HCT116 (cell line): ENCODE measurements around the gene SEPTIN6. TPM values are rescaled to one million over a fixed set of nuclear protein-coding genes. Genes with fewer than 3 reads are reported as not detected.

ENCODE experiments used
- ATAC-seq: fragments of 200-7000 bp; cut with Tn5 transposase; 2 replicates; pipeline ENCODE4 v1.9.1; 2020; ENCODE audit warnings: mild to moderate bottlenecking, moderate library complexity
- BruUV-seq: library from RNA; stranded (reverse); fragments of 400-500 nt; replicated peaks from 2 replicates; lab custom pipeline; 2021; lab: Mats Ljungman, UMichigan
- CTCF ChIA-PET: fragments of 300-600 bp; sonication (Branson Sonifier 250); formaldehyde crosslinking; loops from one replicate; lab custom pipeline; 2021; ENCODE audit warnings: antibody characterized with exemption; lab: Charles Lee
- POLR2A ChIA-PET: fragments of 300-600, 350-600 bp; sonication (Branson Sonifier 250); formaldehyde crosslinking; loops from one replicate; lab custom pipeline; 2021; ENCODE audit warnings: antibody characterized with exemption; lab: Charles Lee
- RAD21 ChIA-PET, 2 experiments: fragments of 300-600 bp; sonication (Branson Sonifier 250); formaldehyde crosslinking; loops; one replicate each; lab custom pipeline; 2023; ENCODE audit warnings: low total read pairs in 2 of 2; ENCODE audit not compliant: uncharacterized antibody in 2 of 2, unreplicated experiment in 2 of 2, low non-redundant PET in 1 of 2; lab: Charles Lee
- DNase-seq: peaks from one replicate; pipeline ENCODE4 v3.0.0-alpha.2; 2010; ENCODE audit warnings: low read depth, low spot score
- H2AFZ ChIP-seq: fragments of 200-600 bp; shearing (Covaris generic), sonication (generic); 2 replicates; pipeline ENCODE4 v1.6.1; 2017; ENCODE audit warnings: low read depth, mixed run types, mixed read lengths, antibody characterized with exemption, low read length; ENCODE audit not compliant: poor library complexity, severe bottlenecking
- H3K27ac ChIP-seq: 2 replicates; pipeline ENCODE4 v1.5.1; 2012; ENCODE audit warnings: low read depth, low read length
- H3K27me3 ChIP-seq: fragments of 200-600 bp; sonication (generic); 2 replicates; pipeline ENCODE4 v1.6.1; 2016; ENCODE audit warnings: mixed run types, low read length, mixed read lengths; ENCODE audit not compliant: insufficient read depth
- H3K36me3 ChIP-seq, 2 experiments: fragments of 200-500 bp in 1 of 2; fragments of 200-600 bp in 1 of 2; sonication (Bioruptor generic) in 1 of 2; sonication (generic) in 1 of 2; 2 replicates each; pipeline versions ENCODE4 v1.5.1 to v1.6.1; 2014 to 2016; ENCODE audit warnings: low read length in 2 of 2, inconsistent platforms in 1 of 2, mixed read lengths in 1 of 2, mixed run types in 1 of 2; ENCODE audit not compliant: insufficient read depth in 2 of 2, control insufficient read depth in 1 of 2
- H3K4me1 ChIP-seq, 2 experiments: fragments of 200-600 bp in 1 of 2; sonication (generic) in 1 of 2; 2 replicates each; pipeline versions ENCODE4 v1.5.1 to v1.6.1; 2012 to 2017; ENCODE audit warnings: low read length in 2 of 2, inconsistent platforms in 1 of 2, mild to moderate bottlenecking in 1 of 2, mixed read lengths in 1 of 2, mixed run types in 1 of 2, moderate library complexity in 1 of 2; ENCODE audit not compliant: insufficient read depth in 2 of 2, control insufficient read depth in 1 of 2
- H3K4me2 ChIP-seq: fragments of 200-600 bp; sonication (generic); 2 replicates; pipeline ENCODE4 v1.6.1; 2017; ENCODE audit warnings: mixed run types, low read length, mixed read lengths
- H3K4me3 ChIP-seq, 2 experiments: fragments of 200-600 bp in 1 of 2; sonication (generic) in 1 of 2; replicated peaks in 1 of 2; 2 replicates each; pipeline ENCODE4 v1.5.1; 2011 to 2016; ENCODE audit warnings: low read length in 2 of 2, control low read depth in 1 of 2, low read depth in 1 of 2, mild to moderate bottlenecking in 1 of 2, mixed read lengths in 1 of 2, mixed run types in 1 of 2
- H3K79me2 ChIP-seq: fragments of 200-600 bp; sonication (generic); 2 replicates; pipeline ENCODE4 v1.6.1; 2017; ENCODE audit warnings: mild to moderate bottlenecking, mixed run types, low read length, moderate library complexity, mixed read lengths; ENCODE audit not compliant: insufficient read depth
- H3K9ac ChIP-seq: fragments of 200-600 bp; sonication (generic); 2 replicates; pipeline ENCODE4 v1.6.1; 2016; ENCODE audit warnings: low read length, mixed read lengths
- H3K9me2 ChIP-seq: fragments of 200-600 bp; sonication (generic), shearing (Covaris generic); 2 replicates; pipeline ENCODE4 v1.6.1; 2017; ENCODE audit warnings: mixed run types, mild to moderate bottlenecking, moderate library complexity; ENCODE audit not compliant: insufficient read depth
- H3K9me3 ChIP-seq, 2 experiments: fragments of 200-500 bp in 1 of 2; fragments of 200-600 bp in 1 of 2; sonication (Bioruptor generic) in 1 of 2; sonication (generic) in 1 of 2; 2 replicates each; pipeline ENCODE4 v1.6.1; 2014 to 2017; ENCODE audit warnings: low read length in 2 of 2, mixed read lengths in 2 of 2, inconsistent platforms in 1 of 2, low read depth in 1 of 2, mild to moderate bottlenecking in 1 of 2, mixed run types in 1 of 2, moderate library complexity in 1 of 2; ENCODE audit not compliant: control insufficient read depth in 1 of 2, insufficient read depth in 1 of 2
- H4K20me1 ChIP-seq: fragments of 200-600 bp; sonication (generic), shearing (Covaris generic); 2 replicates; pipeline ENCODE4 v1.6.1; 2017; ENCODE audit warnings: mixed run types, mild to moderate bottlenecking, moderate library complexity; ENCODE audit not compliant: insufficient read depth
- CBX3 ChIP-seq: IDR thresholded peaks from 2 replicates; pipeline ENCODE4 v1.6.1; 2012; ENCODE audit warnings: low read depth
- JUND ChIP-seq: IDR thresholded peaks from 2 replicates; pipeline ENCODE4 v1.6.1; 2012
- POLR2AphosphoS5 ChIP-seq: IDR thresholded peaks from 2 replicates; pipeline ENCODE4 v1.6.1; 2011; ENCODE audit warnings: mild to moderate bottlenecking, low read depth, low read length, moderate library complexity
- RAD21 ChIP-seq: IDR thresholded peaks from 2 replicates; pipeline ENCODE4 v1.6.1; 2012; ENCODE audit warnings: low read depth, mild to moderate bottlenecking
- SIN3A ChIP-seq: IDR thresholded peaks from 2 replicates; pipeline ENCODE4 v1.6.1; 2012; ENCODE audit warnings: low read depth
- SP1 ChIP-seq: IDR thresholded peaks from 2 replicates; pipeline ENCODE4 v1.6.1; 2012; ENCODE audit warnings: low read depth
- SRF ChIP-seq: IDR thresholded peaks from 2 replicates; pipeline ENCODE4 v1.6.1; 2012; ENCODE audit warnings: low read depth
- TCF7L2 ChIP-seq: IDR thresholded peaks from 2 replicates; pipeline ENCODE4 v1.7.0; 2011; ENCODE audit warnings: borderline replicate concordance, inconsistent platforms; ENCODE audit not compliant: insufficient read depth, insufficient read length; ENCODE audit errors: extremely low read depth
- ZNF274 ChIP-seq: fragments of 200-500 bp; sonication (Bioruptor generic); IDR thresholded peaks from 2 replicates; pipeline ENCODE4 v1.6.1; 2014; ENCODE audit warnings: mild to moderate bottlenecking, low read depth, low read length, inconsistent platforms
- intact Hi-C: fragments of 100-400 bp; cut with micrococcal nuclease; formaldehyde crosslinking; loops from 2 replicates; pipeline ENCODE4 v1.10.0; 2022
- total RNA-seq: library from RNA; stranded (reverse); gene quantifications from one replicate; pipeline ENCODE4 v1.2.1, GENCODE V29; 2021; ENCODE audit not compliant: unreplicated experiment
- TF ChIP-seq, protein P1 (sequence below), 3 experiments: fragments of 200-600 bp in 1 of 3; sonication (generic) in 1 of 3; IDR thresholded peaks in 2 of 3; conservative IDR thresholded peaks in 1 of 3; 2 replicates each; pipeline ENCODE4 v1.5.1; 2012 to 2017; ENCODE audit warnings: low read depth in 2 of 3, low read length in 2 of 3, antibody characterized with exemption in 1 of 3, borderline replicate concordance in 1 of 3, control low read depth in 1 of 3, mild to moderate bottlenecking in 1 of 3, mixed read lengths in 1 of 3, mixed run types in 1 of 3, moderate library complexity in 1 of 3; ENCODE audit not compliant: insufficient read depth in 1 of 3
- TF ChIP-seq, protein P2 (sequence below): IDR thresholded peaks from 2 replicates; pipeline ENCODE4 v1.6.1; 2012
- TF ChIP-seq, protein P3 (sequence below): IDR thresholded peaks from 2 replicates; pipeline ENCODE4 v1.6.1; 2012; ENCODE audit warnings: low read depth

Gene SEPTIN6
- total RNA-seq, 1 experiment from 2014 or later: 10.8 TPM

DNA sequence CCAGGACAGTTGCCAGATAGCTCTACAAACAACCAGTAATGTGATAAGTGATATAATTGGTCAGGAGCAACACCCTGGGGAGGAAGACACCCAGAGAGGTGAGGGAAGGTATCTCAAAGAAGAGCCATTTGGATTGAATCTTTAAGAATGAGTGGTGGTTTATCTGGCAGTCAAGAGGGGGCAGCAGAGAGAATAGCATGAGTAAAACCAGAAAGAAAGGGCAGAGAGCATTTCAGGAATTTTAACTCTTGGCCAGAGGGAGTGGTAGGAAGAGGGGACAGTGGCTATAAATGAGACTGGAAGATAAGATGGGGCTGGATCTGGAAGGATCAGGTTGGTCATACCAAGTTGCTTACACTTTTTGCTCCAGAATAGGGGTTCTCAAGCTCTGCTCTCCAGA, 5.9 kb upstream of the SEPTIN6 start:
- TF ChIP-seq SRF (no peak), RAD21 (peak; percentile 45)
- TF ChIP-seq, protein P1, sequence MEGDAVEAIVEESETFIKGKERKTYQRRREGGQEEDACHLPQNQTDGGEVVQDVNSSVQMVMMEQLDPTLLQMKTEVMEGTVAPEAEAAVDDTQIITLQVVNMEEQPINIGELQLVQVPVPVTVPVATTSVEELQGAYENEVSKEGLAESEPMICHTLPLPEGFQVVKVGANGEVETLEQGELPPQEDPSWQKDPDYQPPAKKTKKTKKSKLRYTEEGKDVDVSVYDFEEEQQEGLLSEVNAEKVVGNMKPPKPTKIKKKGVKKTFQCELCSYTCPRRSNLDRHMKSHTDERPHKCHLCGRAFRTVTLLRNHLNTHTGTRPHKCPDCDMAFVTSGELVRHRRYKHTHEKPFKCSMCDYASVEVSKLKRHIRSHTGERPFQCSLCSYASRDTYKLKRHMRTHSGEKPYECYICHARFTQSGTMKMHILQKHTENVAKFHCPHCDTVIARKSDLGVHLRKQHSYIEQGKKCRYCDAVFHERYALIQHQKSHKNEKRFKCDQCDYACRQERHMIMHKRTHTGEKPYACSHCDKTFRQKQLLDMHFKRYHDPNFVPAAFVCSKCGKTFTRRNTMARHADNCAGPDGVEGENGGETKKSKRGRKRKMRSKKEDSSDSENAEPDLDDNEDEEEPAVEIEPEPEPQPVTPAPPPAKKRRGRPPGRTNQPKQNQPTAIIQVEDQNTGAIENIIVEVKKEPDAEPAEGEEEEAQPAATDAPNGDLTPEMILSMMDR (IDR thresholded peaks at IDR 0.05 in 2 of 3, conservative IDR thresholded peaks at IDR 0.05 in 1 of 3; ENCODE audit: borderline replicate concordance in 1 of 3, insufficient read depth in 1 of 3, low read depth in 2 of 3, low read length in 2 of 3): peak; percentile 40 to 58 (median 52); a peak in 5 of 6 replicates
- ChIA-PET POLR2A (no interaction called here), RAD21 (no interaction called here), CTCF (interaction anchor here (0.9 kb wide), 1 partner anchor 30 kb away, joined by 3 read pairs; no protein-coding TSS in a partner anchor)
- no TSS peak for BruUV-seq
- Histone ChIP-seq H3K36me3 (no peaks in the 10 kb centered on the region), H3K27me3 (no peaks in the 10 kb centered on the region), H2AFZ (no peak overlapping the region), H3K9ac (no peak overlapping the region), H3K27ac (no peak overlapping the region), H3K4me1 (peaks cover 0 to 3% of the 10 kb centered on the region in 2 experiments; a peak in 1 of 4 replicates), H3K9me3 (no peaks in the 10 kb centered on the region), H3K9me2 (no peaks in the 10 kb centered on the region), H4K20me1 (no peaks in the 10 kb centered on the region), H3K4me2 (no peak overlapping the region), H3K79me2 (no peaks in the 10 kb centered on the region), H3K4me3 (no peak overlapping the region)
- DNase-seq: peak; percentile 47
- intact Hi-C loops: no loop called here
- ATAC-seq: peak; percentile 85

DNA sequence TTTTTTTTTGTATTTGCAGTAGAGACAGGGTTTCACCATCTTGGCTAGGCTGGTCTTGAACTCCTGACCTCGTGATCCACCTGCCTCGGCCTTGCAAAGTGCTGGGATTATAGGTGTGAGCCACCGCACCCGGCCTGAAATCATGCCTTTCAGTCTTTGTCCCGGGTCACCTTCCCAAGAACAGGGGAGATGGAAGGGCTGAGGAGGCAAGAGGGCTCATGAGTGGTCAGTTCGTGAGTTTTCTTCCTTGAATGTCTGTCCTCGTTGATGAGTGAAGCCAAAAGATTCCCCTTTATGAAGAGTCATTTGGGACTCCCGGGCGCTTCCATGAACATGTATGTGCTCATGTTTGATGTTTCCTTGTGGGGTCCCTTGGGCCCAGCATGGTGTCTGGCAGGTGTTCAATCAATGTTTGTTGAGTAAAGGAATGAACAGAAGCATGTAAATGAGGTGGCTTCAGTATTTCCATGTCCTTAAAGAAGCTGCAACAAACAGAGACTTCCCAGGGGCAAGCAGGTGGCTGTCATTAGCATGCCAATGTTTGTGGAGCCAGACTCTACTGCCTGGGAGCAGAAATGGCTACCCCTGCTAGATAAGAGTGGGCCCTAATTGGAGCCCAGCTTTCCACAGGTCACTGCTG, 3.4 kb upstream of the SEPTIN6 start:
- no peak overlapping the region for H3K4me3 ChIP-seq
- TF ChIP-seq CBX3: no peak
- TF ChIP-seq JUND: no peak
- TF ChIP-seq, protein P2, sequence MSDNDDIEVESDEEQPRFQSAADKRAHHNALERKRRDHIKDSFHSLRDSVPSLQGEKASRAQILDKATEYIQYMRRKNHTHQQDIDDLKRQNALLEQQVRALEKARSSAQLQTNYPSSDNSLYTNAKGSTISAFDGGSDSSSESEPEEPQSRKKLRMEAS: no peak
- no peak for TF ChIP-seq SP1
- TF ChIP-seq POLR2AphosphoS5: no peak
- TF ChIP-seq TCF7L2: no peak
- no peak for TF ChIP-seq ZNF274
- TF ChIP-seq, protein P3, sequence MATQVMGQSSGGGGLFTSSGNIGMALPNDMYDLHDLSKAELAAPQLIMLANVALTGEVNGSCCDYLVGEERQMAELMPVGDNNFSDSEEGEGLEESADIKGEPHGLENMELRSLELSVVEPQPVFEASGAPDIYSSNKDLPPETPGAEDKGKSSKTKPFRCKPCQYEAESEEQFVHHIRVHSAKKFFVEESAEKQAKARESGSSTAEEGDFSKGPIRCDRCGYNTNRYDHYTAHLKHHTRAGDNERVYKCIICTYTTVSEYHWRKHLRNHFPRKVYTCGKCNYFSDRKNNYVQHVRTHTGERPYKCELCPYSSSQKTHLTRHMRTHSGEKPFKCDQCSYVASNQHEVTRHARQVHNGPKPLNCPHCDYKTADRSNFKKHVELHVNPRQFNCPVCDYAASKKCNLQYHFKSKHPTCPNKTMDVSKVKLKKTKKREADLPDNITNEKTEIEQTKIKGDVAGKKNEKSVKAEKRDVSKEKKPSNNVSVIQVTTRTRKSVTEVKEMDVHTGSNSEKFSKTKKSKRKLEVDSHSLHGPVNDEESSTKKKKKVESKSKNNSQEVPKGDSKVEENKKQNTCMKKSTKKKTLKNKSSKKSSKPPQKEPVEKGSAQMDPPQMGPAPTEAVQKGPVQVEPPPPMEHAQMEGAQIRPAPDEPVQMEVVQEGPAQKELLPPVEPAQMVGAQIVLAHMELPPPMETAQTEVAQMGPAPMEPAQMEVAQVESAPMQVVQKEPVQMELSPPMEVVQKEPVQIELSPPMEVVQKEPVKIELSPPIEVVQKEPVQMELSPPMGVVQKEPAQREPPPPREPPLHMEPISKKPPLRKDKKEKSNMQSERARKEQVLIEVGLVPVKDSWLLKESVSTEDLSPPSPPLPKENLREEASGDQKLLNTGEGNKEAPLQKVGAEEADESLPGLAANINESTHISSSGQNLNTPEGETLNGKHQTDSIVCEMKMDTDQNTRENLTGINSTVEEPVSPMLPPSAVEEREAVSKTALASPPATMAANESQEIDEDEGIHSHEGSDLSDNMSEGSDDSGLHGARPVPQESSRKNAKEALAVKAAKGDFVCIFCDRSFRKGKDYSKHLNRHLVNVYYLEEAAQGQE: no peak
- TF ChIP-seq SIN3A: no peak
- BruUV-seq: no TSS peak
- H3K4me2 ChIP-seq: no peak overlapping the region
- DNase-seq (no peak), ATAC-seq (no peak)
- no peaks in the 10 kb centered on the region for H3K27me3 ChIP-seq
- no peak overlapping the region for H3K9ac ChIP-seq
- ChIA-PET CTCF (no interaction called here), RAD21 (no interaction called here), POLR2A (no interaction called here)
- intact Hi-C loops: no loop called here
- H4K20me1 ChIP-seq: no peaks in the 10 kb centered on the region
- no peak overlapping the region for H3K27ac ChIP-seq
- no peaks in the 10 kb centered on the region for H3K9me3 ChIP-seq
- H3K4me1 ChIP-seq: peaks cover 0 to 14% of the 10 kb centered on the region in 2 experiments; a peak in 2 of 4 replicates
- H2AFZ ChIP-seq: no peak overlapping the region
- no peaks in the 10 kb centered on the region for H3K79me2 ChIP-seq
- no peaks in the 10 kb centered on the region for H3K36me3 ChIP-seq
- no peaks in the 10 kb centered on the region for H3K9me2 ChIP-seq
